Fibroblast of mammary gland (primary cell): ENCODE data around the gene FGGY.
"Not testable (repeated sequence)": the region's sequence is repeated elsewhere in the genome, so short reads cannot be mapped to it uniquely, and the experiment has no call there.

ENCODE experiments used
- DNase-seq: peaks from one replicate; pipeline ENCODE4 v3.0.0-alpha.2; 2010; ENCODE audit warnings: low read depth
- H3K4me3 ChIP-seq: 2 replicates; pipeline ENCODE4 v1.5.1; 2011; ENCODE audit warnings: low read depth, mild to moderate bottlenecking, low read length, moderate library complexity; ENCODE audit not compliant: control insufficient read depth
- TF ChIP-seq, protein P1 (sequence below): conservative IDR thresholded peaks from 2 replicates; pipeline ENCODE4 v1.5.1; 2011; ENCODE audit warnings: low read depth, low read length, inconsistent platforms; ENCODE audit not compliant: control insufficient read depth, insufficient read depth

FGGY gene

DNA sequence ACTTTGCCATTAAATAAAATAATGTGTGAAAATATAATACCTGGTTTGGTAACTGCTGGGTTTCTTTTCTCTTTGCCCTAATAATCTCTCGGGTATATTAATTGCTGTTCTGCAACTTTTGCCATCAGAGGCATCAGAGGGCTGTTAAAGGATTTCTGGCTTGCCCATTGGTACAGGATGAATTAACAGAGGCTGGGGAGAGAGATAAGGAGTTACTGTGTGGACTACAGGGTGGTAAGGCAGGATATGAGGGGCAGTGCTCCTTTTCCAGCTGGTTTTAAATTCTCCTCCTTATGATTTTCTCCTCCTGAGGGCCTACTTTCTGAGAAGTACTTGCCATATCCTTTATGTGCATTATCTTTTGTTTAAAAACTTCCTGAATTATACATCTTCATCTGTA lies 48.3 kb downstream of the FGGY start:
- no peak overlapping the region for H3K4me3 ChIP-seq
- TF ChIP-seq, protein P1, sequence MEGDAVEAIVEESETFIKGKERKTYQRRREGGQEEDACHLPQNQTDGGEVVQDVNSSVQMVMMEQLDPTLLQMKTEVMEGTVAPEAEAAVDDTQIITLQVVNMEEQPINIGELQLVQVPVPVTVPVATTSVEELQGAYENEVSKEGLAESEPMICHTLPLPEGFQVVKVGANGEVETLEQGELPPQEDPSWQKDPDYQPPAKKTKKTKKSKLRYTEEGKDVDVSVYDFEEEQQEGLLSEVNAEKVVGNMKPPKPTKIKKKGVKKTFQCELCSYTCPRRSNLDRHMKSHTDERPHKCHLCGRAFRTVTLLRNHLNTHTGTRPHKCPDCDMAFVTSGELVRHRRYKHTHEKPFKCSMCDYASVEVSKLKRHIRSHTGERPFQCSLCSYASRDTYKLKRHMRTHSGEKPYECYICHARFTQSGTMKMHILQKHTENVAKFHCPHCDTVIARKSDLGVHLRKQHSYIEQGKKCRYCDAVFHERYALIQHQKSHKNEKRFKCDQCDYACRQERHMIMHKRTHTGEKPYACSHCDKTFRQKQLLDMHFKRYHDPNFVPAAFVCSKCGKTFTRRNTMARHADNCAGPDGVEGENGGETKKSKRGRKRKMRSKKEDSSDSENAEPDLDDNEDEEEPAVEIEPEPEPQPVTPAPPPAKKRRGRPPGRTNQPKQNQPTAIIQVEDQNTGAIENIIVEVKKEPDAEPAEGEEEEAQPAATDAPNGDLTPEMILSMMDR = no peak
- DNase-seq = no peak

DNA sequence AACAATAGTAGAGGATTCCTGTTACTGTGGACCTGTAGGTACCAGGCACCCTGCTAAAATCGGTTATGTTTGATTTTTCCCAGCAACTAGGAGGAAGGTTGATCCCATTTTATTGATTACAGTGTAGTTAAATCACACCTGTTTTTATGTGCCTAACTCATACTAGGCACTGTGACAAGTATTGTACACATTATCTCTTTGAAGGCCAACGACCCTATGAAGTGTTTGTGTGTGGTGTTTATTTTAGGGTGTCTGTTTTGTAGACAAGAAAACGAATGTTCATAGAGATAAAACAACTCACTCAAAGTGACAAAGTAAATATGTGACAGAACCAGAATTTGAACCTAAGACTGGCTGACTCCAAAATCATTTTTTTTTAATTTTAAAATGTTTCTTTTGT lies 49.5 kb downstream of the FGGY start:
- DNase-seq = no peak
- TF ChIP-seq, protein P1 = no peak

DNA sequence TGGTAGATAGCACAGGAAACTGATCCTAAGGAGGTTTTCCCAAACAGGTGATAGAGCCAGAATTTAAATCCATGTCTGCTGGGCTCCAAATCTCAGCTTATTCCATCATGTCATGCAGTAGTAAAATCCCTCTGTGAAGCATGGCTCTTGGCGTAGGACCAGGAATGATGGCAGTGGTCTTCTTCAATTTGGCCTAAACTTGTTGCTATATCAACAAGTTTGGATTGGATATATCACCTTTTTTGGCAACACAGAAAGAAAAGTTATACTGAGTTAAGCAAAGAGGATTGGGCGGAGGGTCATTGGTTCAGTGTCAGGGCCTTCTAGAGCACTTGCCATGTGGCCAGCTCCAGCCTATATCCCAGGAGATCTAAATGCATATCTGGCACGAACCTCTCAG lies 52.2 kb downstream of the FGGY start:
- DNase-seq = no peak
- no peak overlapping the region for H3K4me3 ChIP-seq
- TF ChIP-seq, protein P1 = no peak

More for the DNA sequence above, 49.5 kb downstream of the FGGY start:
- no peak overlapping the region for H3K4me3 ChIP-seq

DNA sequence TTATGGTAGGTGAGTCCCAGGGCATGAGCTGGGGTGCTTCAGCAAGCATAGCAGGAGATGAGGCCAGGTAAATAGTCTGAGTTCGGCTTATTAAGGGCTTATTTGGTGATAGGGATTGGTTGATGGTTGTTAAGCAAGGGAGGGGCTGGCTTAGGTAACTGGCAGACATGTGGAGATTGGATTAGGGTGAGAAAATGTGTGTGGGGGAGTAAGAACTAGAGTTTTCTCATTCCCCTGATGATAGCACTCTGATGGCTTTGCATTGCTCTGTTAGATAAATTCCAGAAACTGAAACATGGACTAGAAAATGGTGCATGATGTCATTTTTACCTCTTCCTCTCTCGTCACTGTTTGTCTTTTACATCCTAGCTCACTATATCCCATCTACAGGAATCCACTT lies 53.6 kb downstream of the FGGY start:
- TF ChIP-seq, protein P1 = no peak
- DNase-seq = no peak
- H3K4me3 ChIP-seq = no peak overlapping the region

DNA sequence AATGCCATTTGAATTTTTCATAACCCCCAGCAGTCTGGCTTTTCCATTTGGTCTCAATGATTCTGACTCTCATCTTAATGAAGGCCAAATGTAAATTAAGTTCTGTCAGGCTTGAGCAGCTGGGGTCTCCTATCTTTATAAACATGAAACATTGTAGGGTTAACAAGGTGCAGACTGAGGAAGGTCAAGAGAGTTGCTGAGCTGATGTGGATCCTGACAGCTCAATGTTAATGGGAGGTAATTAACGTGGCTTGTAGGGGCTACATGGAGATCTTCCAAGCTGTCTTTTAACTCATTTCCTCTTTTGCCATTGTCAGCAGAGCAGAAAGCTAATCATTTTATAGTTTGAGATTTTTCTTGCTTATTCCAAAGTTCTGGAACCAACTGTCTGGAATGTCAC lies 55.2 kb downstream of the FGGY start:
- H3K4me3 ChIP-seq = no peak overlapping the region
- DNase-seq = no peak
- TF ChIP-seq, protein P1 = no peak

DNA sequence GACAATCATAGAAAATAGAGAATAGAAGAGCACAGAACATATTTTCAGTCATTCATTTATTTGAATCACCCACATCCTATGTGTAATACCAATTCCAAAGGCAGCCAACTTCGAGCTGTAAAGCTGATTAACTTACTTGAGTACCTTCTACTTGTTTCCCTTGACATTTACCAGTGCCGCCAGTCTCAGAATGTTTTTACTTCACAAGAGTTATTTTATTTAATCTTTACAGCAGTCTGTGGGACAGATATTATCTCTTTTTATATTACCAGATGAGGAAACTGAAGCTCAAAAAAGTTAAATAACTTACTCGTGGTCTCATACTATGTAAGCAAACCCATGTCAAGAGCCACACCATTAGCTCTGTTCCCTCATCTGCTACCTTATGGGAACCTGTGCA lies 56.6 kb downstream of the FGGY start:
- H3K4me3 ChIP-seq = no peak overlapping the region
- TF ChIP-seq, protein P1 = no peak
- no peak for DNase-seq

DNA sequence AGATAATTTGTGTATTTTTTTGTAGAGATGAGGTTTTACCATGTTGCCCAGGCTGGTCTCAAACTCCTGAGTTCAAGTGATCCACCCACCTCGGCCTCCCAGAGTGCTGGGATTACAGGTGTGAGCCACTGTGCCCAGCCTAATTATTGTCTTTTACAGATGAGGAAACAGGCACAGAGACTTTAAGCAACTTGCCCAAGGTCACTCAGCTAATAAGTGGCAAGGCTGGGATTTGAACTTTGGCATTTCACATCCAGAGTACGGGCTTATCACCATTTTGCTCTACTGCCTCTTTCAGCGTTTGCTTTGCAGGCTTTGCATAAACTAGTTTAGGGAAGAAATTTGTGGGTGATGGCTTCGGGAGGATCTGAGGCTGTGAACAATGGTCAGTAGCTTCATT lies 57.3 kb downstream of the FGGY start:
- not testable (repeated sequence) for DNase-seq, H3K4me3 ChIP-seq
